WTC11 (cell line): ENCODE data around the gene GPR152. TPM values are rescaled to one million over a fixed set of nuclear protein-coding genes. Genes with fewer than 3 reads are reported as not detected.

Source experiments
- ATAC-seq: fragments of 200-7000 bp; cut with Tn5 transposase; 2 replicates; pipeline ENCODE4 v1.10.0; 2021; ENCODE audit warnings: mild to moderate bottlenecking, moderate library complexity
- CTCF ChIA-PET: fragments of 300-600 bp; sonication (Branson Sonifier 250); formaldehyde crosslinking; loops from one replicate; lab custom pipeline; 2021; ENCODE audit warnings: antibody characterized with exemption; lab: Charles Lee
- POLR2A ChIA-PET: fragments of 350-600 bp; sonication (Branson Sonifier 250); formaldehyde crosslinking; loops from one replicate; lab custom pipeline; 2021; ENCODE audit warnings: antibody characterized with exemption; lab: Charles Lee
- DNase-seq: peaks from one replicate; pipeline ENCODE4 v3.0.0; 2021; ENCODE audit warnings: low spot score
- H3K27ac Mint-ChIP-seq: 2 replicates; pipeline ENCODE4 v1.8.0; 2021; ENCODE audit warnings: mixed read lengths
- H3K27me3 Mint-ChIP-seq: 2 replicates; pipeline ENCODE4 v1.8.0; 2021; ENCODE audit warnings: low read depth, mild to moderate bottlenecking, moderate library complexity, mixed read lengths
- H3K36me3 Mint-ChIP-seq: 2 replicates; pipeline ENCODE4 v1.8.0; 2021; ENCODE audit warnings: mixed read lengths
- H3K4me1 Mint-ChIP-seq: 2 replicates; pipeline ENCODE4 v1.8.0; 2022; ENCODE audit warnings: mixed read lengths
- H3K4me3 Mint-ChIP-seq: 2 replicates; pipeline ENCODE4 v1.8.0; 2021; ENCODE audit warnings: mild to moderate bottlenecking, moderate library complexity, mixed read lengths
- H3K9me3 Mint-ChIP-seq: 2 replicates; pipeline ENCODE4 v1.8.0; 2021; ENCODE audit warnings: mixed read lengths
- ATF1 ChIP-seq: sonication (generic); formaldehyde crosslinking; IDR thresholded peaks from 2 replicates; pipeline ENCODE4 v1.8.1; 2023; ENCODE audit warnings: mild to moderate bottlenecking, moderate library complexity, missing genetic modification reagents
- ATF2 ChIP-seq: sonication (generic); formaldehyde crosslinking; IDR thresholded peaks from 2 replicates; pipeline ENCODE4 v1.8.1; 2022; ENCODE audit warnings: low read depth, missing genetic modification reagents, borderline replicate concordance
- ATF3 ChIP-seq: sonication (generic); formaldehyde crosslinking; conservative IDR thresholded peaks from 2 replicates; pipeline ENCODE4 v1.8.1; 2022; ENCODE audit warnings: mild to moderate bottlenecking, missing genetic modification reagents
- CBFB ChIP-seq: sonication (generic); formaldehyde crosslinking; IDR thresholded peaks from 2 replicates; pipeline ENCODE4 v1.8.1; 2022; ENCODE audit warnings: mild to moderate bottlenecking, low read depth, missing genetic modification reagents
- ETV6 ChIP-seq: sonication (generic); formaldehyde crosslinking; IDR thresholded peaks from 2 replicates; pipeline ENCODE4 v1.8.1; 2022; ENCODE audit warnings: mild to moderate bottlenecking, missing genetic modification reagents
- FOXJ3 ChIP-seq: sonication (generic); formaldehyde crosslinking; IDR thresholded peaks from 2 replicates; pipeline ENCODE4 v1.9.0; 2021; ENCODE audit warnings: missing genetic modification reagents, mild to moderate bottlenecking, borderline replicate concordance
- FOXP4 ChIP-seq: sonication (generic); formaldehyde crosslinking; IDR thresholded peaks from 2 replicates; pipeline ENCODE4 v1.8.0; 2022; ENCODE audit warnings: mild to moderate bottlenecking, missing genetic modification reagents
- GRHL2 ChIP-seq: fragments of 250-450 bp; sonication (Bioruptor Pico); IDR thresholded peaks from 2 replicates; pipeline ENCODE4 v1.8.0; 2022; ENCODE audit warnings: mild to moderate bottlenecking, moderate library complexity; ENCODE audit not compliant: insufficient replicate concordance, severe bottlenecking
- MXD4 ChIP-seq: fragments of 250-450 bp; sonication (Bioruptor Pico); IDR thresholded peaks from 2 replicates; pipeline ENCODE4 v1.8.0; 2021; ENCODE audit warnings: mild to moderate bottlenecking, moderate library complexity, borderline replicate concordance
- PRDM15 ChIP-seq: sonication (generic); formaldehyde crosslinking; IDR thresholded peaks from 2 replicates; pipeline ENCODE4 v1.8.0; 2022; ENCODE audit warnings: missing genetic modification reagents
- RORB ChIP-seq: fragments of 250-450 bp; sonication (Bioruptor Pico); IDR thresholded peaks from 2 replicates; pipeline ENCODE4 v1.9.0; 2021; ENCODE audit warnings: mild to moderate bottlenecking
- SOX15 ChIP-seq: fragments of 250-450 bp; sonication (Bioruptor Pico); IDR thresholded peaks from 2 replicates; pipeline ENCODE4 v1.9.0; 2021; ENCODE audit warnings: mild to moderate bottlenecking
- SP1 ChIP-seq: sonication (generic); formaldehyde crosslinking; conservative IDR thresholded peaks from 2 replicates; pipeline ENCODE4 v1.8.1; 2022; ENCODE audit warnings: missing genetic modification reagents
- USF2 ChIP-seq: sonication (generic); formaldehyde crosslinking; IDR thresholded peaks from 2 replicates; pipeline ENCODE4 v1.8.1; 2023; ENCODE audit warnings: mild to moderate bottlenecking, missing genetic modification reagents, moderate library complexity
- ZNF121 ChIP-seq: sonication (generic); formaldehyde crosslinking; IDR thresholded peaks from 2 replicates; pipeline ENCODE4 v1.8.0; 2023; ENCODE audit warnings: missing genetic modification reagents
- ZNF219 ChIP-seq: sonication (generic); formaldehyde crosslinking; IDR thresholded peaks from 2 replicates; pipeline ENCODE4 v1.8.0; 2023; ENCODE audit warnings: missing genetic modification reagents, mild to moderate bottlenecking, borderline replicate concordance
- ZNF396 ChIP-seq: fragments of 250-450 bp; sonication (Bioruptor Pico); IDR thresholded peaks from 2 replicates; pipeline ENCODE4 v1.8.0; 2021; ENCODE audit warnings: mild to moderate bottlenecking, moderate library complexity, borderline replicate concordance
- ZNF423 ChIP-seq: fragments of 250-450 bp; sonication (Bioruptor Pico); IDR thresholded peaks from 2 replicates; pipeline ENCODE4 v2.1.2; 2022; ENCODE audit warnings: mild to moderate bottlenecking, moderate library complexity
- total RNA-seq: library from RNA; stranded (reverse); gene quantifications from 3 replicates; pipeline ENCODE4 v1.2.3, GENCODE V29; 2021

The GPR152 gene
- total RNA-seq, 1 experiment from 2014 or later: not detected

GRCh38 chr11:67435031-67435726, 17.4 kb downstream of the GPR152 start (continued):
- no peak for TF ChIP-seq FOXP4 (CRISPR knock-in tag)
- no peak for TF ChIP-seq MXD4 (CRISPR knock-in tag)
- no peak for TF ChIP-seq ATF3 (CRISPR knock-in tag)
- no peak for TF ChIP-seq USF2 (CRISPR knock-in tag)
- no peak for TF ChIP-seq ZNF423 (CRISPR knock-in tag)
- TF ChIP-seq CBFB: no peak
- TF ChIP-seq ETV6 (CRISPR knock-in tag): no peak
- TF ChIP-seq FOXJ3 (CRISPR knock-in tag): no peak
- TF ChIP-seq ZNF121: no peak
- TF ChIP-seq, all 79 proteins: peak for 0

GRCh38 chr11:67434395-67434881, 18.1 kb downstream of the GPR152 start:
- no peaks in the 10 kb centered on the region for H3K27me3 Mint-ChIP-seq
- peaks cover 15% of the 10 kb centered on the region for H3K4me1 Mint-ChIP-seq
- no peak for ATAC-seq
- no peak overlapping the region for H3K4me3 Mint-ChIP-seq
- no peak for DNase-seq
- H3K27ac Mint-ChIP-seq: no peak overlapping the region
- TF ChIP-seq ZNF219 (no peak), ATF2 (CRISPR knock-in tag) (no peak), SOX15 (CRISPR knock-in tag) (no peak), ZNF121 (no peak), GRHL2 (CRISPR knock-in tag) (no peak), ZNF396 (CRISPR knock-in tag) (no peak), SP1 (no peak), ATF1 (CRISPR knock-in tag) (no peak)
- peaks cover 9% of the 10 kb centered on the region for H3K36me3 Mint-ChIP-seq
- H3K9me3 Mint-ChIP-seq: no peaks in the 10 kb centered on the region
- CTCF ChIA-PET: no interaction called here
- POLR2A ChIA-PET: no interaction called here

GRCh38 chr11:67433536-67434394, 18.8 kb downstream of the GPR152 start:
- no peak overlapping the region for H3K4me3 Mint-ChIP-seq
- peaks cover 9% of the 10 kb centered on the region for H3K36me3 Mint-ChIP-seq
- no peaks in the 10 kb centered on the region for H3K9me3 Mint-ChIP-seq
- ATAC-seq: no peak
- CTCF ChIA-PET: no interaction called here
- POLR2A ChIA-PET: no interaction called here
- TF ChIP-seq RORB (CRISPR knock-in tag): no peak
- TF ChIP-seq PRDM15 (CRISPR knock-in tag): no peak
- peaks cover 10% of the 10 kb centered on the region for H3K4me1 Mint-ChIP-seq
- no peak for DNase-seq
- H3K27ac Mint-ChIP-seq: no peak overlapping the region
- H3K27me3 Mint-ChIP-seq: no peaks in the 10 kb centered on the region
